ENCODE results near the gene TSEN15.

DNA sequence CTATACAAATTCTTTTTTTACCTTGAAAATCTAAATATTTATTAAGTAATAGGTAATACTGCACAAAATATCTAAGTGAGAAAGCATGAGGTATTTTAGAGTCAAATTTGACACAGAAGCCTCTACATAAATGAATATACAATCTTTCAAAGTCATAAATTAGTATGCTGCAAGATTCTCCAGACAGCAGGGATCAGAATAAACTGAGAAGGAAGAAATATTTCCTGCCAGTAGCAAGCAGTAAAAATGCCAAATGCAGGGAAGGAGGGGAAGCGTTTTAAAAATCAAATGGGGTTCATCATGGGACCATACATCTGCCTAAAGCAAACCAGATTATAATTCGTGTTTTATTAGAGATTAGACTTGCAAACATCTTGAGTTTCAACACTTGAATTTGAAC is 32.9 kb upstream of the TSEN15 start:
- TF ChIP-seq ESRRG (CRISPR knock-in tag; IDR thresholded peaks at IDR 0.05) (no peak), TCF4 (CRISPR knock-in tag; IDR thresholded peaks at IDR 0.05; ENCODE audit: borderline replicate concordance) (no peak), TOX (CRISPR knock-in tag; IDR thresholded peaks at IDR 0.05; ENCODE audit: borderline replicate concordance) (no peak)
- TF ChIP-seq, protein P1, sequence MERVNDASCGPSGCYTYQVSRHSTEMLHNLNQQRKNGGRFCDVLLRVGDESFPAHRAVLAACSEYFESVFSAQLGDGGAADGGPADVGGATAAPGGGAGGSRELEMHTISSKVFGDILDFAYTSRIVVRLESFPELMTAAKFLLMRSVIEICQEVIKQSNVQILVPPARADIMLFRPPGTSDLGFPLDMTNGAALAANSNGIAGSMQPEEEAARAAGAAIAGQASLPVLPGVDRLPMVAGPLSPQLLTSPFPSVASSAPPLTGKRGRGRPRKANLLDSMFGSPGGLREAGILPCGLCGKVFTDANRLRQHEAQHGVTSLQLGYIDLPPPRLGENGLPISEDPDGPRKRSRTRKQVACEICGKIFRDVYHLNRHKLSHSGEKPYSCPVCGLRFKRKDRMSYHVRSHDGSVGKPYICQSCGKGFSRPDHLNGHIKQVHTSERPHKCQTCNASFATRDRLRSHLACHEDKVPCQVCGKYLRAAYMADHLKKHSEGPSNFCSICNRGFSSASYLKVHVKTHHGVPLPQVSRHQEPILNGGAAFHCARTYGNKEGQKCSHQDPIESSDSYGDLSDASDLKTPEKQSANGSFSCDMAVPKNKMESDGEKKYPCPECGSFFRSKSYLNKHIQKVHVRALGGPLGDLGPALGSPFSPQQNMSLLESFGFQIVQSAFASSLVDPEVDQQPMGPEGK (CRISPR knock-in tag; IDR thresholded peaks at IDR 0.05; ENCODE audit: borderline replicate concordance): no peak

All from SK-N-SH treated with all-trans-retinoic acid at 6 μM for 48 hours (cell line).